NCI-H2196 (cell line): Measurements from ENCODE around the gene LRMDA.

ENCODE experiments used
- DNase-seq: peaks from one replicate; lab custom pipeline; 2025; ENCODE audit not compliant: unreplicated experiment; lab: John Stamatoyannopoulos, UW

The LRMDA gene

DNA sequence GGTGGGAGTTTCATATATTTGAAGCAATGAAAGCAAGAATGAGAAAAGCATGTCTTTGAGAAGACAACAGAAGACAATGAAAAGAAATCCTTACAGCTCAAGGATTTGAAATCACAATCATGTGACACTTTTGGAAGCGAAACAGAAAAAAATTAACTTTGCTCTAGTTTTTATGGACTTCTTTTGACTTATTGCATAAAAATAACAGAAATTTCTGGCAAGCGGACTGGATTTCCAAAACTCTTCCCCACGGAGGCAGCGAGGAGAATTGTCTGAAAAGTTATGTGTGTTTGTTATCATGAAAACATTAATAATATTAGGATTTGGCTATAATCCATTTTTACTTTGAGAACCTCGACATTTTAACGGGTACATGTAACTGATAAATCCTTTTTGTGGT is 223.3 kb downstream of the LRMDA start:
- no peak for DNase-seq

DNA sequence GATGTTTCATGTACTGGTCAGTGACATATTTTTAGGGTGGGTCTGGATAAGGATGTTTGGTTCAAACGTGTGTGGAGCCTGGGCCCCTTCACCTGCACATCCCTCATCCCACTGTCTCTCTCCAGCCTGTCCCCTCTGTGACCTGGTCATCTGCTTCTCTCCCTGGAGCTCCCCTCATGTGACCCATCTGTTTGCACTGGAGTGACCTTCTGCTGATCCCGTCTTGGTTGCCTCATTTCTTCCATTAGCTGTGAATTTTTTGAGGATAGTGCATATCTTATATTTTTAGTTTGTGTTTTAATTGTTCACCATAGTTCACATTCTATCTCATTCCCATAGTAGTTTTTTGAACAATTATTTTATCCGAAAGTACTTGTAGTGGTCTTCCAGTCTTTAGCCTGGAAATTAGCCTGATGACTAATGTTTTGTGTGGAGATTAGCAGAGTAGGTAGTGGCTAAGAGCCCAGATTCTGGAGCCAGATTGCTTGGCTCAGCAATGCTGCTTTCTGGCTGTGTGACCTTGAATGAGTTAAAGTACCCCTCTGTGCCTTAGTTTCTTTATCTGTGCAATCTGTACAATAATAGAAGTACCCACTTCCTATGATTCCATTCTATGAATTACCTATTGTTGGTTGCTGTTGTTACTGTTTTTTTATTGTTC is 224.5 kb downstream of the LRMDA start:
- DNase-seq = no peak

DNA sequence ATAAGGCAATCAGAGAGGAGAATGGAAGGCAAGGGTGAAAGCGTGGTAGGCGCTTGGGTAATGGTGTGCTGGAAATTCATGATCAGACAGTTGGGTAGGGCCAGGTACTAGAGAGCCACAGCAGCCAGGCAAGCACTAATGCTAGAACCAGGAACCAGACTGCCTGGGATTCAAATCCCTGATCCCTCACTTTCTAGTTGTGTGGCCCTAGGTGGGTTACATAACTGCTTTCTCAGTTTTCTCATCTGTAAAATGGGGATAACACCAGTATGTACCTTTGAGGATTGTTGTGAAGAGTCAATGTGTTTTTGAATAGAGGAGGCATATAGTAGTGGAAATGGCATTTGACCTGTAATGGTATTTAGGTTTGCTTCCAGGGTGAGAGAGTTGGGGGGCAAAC is 225.9 kb downstream of the LRMDA start:
- no peak for DNase-seq

DNA sequence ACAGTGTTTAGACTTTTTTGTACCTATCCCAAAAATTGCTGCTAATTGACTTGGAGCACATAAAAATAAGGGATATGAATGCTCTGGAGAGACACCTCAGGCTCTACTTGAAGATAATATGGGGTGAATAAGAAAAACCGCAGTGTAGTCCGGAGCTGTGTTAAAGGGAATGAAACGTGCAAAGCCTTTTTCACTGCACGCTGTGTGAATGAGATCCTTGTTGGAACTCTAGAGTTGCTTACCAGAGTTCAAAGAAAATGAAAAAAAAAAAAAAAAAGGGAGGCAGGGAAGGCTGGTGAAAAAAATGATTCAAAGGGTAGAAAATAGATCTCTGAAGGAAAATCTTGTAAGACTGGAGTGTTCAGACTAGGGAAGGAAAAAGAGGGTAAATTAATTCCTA is 226.6 kb downstream of the LRMDA start:
- no peak for DNase-seq

DNA sequence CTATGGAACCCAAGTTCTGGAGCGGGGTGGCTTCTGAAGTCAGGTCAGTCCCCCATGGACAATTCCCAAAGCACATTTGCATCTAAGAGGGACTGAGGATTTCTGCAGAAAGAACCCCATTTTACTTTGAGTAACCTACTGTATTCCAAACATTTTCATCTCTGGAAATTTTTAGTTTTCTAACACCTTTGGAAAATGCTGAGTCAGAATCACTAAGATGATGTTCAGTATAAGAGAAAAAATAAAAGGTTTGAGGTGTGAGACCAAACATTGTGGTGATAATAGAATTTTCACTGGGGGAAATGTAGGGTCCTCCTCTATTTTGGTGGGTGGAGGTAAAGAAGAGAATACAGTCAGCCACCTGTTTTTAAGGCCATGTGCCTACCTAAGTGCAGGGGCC is 227.1 kb downstream of the LRMDA start:
- DNase-seq = no peak

DNA sequence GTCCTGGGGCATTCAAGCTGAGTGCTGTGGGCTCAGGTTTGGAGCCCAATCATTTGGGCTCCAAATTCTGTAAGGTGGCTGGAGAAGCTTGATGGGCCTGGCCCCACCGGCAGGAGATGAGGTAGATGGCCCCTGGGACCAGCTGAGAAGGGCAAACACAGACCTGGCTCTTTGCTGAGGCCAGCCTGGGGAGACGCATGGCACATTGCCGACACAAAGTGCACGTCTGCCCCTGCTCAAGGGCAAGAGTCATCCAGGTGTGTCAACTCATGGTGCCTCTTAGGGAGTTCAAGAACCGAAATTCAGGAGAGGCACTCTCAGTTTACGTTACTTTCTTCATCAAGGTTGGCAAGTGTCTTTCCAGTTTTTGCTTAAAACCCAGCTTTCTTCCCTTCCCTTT is 227.5 kb downstream of the LRMDA start:
- DNase-seq = no peak

DNA sequence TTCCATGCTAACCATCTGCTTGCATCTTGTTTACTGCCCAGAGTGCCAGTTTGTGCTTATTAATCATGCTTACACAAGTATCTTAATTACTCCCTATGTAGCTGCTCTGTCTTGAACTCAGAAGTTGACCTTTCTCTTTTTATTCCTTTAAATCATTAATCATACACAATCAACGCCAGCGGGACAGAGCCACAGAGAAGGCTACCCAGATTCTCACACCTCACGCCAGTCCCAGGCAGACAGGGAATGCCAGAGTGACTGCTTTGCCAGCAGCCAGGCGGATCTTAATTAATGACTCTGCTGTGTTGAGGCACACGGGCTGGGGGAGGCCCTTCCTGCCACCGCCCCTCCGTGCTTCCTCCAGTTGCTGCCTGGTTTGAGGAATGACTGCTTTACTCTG is 229.4 kb downstream of the LRMDA start:
- DNase-seq = no peak

DNA sequence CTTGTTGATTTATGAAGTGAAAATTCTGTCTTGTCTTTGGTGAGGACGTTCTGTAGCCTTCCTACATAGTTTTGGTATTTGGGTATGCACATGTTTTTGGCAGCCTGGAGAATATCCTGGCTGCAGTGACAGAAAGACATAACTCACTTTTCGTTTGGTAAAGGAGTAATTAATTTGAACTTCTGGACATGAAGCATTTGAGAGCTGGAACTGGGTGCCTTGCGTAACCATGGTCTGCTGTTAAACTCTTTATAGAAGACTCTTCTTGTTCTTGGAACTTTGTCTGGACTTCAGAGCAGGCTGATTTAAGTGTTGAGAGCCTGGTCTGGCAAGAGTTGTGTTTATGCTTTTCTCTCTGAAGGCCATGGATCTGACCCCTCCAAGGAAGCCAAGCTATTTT is 231.3 kb downstream of the LRMDA start:
- DNase-seq = no peak

DNA sequence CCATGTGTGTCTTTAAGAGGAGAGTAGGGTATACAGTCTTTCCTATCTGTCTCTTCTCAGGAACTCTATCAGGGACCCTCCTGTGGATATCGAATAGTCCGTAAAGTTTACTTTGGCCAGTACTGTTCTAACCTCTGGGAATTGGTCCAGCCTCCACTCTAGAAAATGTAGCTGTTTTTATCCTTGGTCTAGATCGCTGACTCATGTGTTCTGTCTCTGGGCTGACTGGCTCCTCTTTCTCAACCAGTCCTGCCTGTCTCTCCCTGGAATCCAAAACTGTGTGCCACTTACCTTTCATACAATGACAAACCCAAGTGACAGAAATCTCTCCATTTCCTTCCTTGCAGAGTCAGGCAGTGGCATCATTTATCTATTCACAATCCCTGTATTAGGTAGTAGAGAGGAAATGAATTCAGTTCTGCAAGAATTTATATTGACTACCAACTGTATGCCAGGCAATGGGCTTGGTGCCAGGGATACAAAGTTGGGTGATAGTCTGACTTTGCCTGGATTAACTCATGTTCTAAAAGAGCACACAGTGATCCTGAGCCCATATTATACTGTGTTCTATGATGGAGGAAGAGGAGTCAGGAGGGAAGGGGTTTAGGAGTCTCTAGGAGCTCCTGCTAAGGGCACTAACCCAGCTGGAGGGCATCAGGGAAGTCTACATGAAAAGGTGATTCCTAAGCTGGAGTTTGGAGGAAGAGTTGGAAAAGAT is 232.7 kb downstream of the LRMDA start:
- no peak for DNase-seq

DNA sequence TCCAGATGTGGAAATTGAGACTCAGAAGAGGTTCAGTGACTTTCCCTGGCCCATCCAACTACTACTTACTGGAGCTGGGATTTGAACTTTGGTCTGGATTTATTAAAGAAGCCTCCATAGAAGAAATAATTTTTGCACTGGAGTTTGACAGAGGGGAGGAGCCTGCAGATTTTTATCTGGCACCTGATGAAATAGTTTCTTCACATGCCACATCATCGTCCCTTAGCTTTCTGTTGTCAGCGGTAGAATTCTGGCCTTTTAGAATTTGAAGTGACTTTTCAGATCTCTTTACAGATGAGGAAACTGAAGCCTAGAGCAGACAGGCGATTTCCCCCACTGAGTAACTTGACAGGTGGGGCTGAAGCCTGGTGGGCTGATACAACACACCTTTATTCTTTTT is 233.5 kb downstream of the LRMDA start:
- DNase-seq = no peak

DNA sequence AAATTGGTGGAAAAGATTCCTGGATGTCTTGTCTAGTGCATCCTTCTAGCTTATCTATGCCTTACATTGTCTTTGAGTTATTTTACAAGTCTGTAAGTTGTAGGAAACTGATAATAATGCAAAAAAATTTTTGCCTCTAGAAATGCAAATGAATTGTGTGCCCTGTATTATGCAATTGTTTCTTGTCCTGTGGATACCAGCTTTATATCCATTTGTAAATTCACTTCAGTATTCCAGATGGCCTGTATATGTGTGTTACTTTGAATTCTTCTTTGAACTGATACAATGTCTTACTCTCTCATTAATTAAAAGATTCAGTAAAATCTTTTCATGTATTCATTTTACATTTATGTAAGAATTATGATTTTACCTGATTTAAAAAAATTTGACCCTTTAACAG is 234.3 kb downstream of the LRMDA start:
- no peak for DNase-seq

DNA sequence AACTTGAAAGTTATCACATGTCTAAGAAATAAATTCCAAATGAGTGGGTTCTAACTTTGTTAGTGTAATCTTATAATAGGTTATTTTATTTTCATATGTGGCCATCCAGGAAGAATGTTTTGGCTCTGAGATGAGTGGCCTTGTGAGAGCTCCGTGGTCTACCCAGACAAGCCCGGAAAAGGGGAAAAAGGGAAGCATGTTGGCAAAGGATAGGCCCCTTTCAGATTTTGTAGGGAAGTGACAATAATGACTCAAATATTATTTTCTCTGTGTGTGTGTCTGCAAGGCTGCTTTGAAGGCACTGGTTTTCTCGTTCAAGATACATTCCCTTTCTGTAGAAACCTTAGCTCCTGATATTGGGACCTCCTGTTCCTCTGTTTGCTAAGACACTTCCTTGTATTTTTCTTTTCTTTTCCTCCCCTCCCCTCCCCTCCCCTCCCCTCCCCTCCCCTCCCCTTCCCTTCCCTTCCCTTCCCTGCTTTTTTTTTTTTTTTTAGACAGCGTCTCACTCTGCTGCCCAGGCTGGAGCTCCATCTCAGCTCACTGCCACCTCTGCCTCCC is 240.8 kb downstream of the LRMDA start:
- no peak for DNase-seq

DNA sequence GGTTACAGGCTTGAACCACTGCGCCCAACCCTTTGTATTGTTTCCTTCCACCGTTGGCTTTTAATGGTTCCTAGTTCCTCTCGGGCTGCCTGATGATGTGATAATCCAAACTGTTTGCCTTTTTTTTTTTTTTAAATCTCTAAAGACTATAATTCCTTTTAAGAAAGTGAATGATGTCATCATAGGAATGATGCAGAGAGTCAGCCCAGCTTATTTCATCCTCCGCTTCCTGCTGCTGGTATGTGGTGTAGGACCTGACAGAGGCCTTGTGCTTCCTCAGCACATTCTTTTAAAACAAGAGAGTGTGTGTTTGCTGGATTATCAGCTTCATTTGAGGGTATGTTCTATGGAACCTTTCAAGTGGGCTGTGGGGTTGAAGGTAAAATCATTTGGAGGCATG is 241.4 kb downstream of the LRMDA start:
- no peak for DNase-seq

DNA sequence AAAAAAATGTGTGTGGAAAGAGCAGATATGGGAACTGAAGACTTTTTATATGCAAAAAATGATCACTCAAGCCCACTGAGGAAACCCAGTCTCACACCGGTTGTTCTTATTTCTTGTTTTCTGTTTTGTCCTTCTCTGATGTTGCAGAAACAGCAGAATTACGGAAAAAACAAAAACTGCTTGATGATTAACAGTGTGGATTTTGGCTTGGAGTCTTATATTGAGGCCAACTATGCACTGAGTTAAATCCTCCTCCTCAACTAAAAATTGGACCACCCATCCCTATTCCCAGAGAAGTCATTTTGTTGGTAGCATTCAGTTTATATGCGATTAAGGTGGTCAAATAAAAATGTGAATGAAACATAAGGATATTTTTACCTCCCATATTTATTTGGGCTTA is 246.1 kb downstream of the LRMDA start:
- no peak for DNase-seq

DNA sequence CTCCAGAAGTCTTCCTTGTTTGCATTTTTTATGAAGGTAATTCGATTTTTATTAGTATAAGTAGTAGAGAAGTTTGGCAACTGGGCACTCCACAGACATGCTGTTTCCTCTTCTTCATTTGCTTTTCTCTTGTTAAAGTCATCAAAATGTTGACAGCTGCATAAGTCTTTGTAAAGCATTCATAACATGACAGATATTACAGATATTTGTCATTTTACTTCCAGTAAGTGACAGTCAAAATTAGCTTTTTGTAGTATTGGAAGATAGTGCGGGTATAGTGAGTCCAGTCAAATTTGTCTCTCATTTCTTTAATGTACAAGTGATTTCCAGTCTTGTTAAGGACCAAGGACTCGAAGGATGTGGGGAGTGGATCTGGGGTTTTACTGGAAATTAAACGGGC is 247.1 kb downstream of the LRMDA start:
- no peak for DNase-seq

DNA sequence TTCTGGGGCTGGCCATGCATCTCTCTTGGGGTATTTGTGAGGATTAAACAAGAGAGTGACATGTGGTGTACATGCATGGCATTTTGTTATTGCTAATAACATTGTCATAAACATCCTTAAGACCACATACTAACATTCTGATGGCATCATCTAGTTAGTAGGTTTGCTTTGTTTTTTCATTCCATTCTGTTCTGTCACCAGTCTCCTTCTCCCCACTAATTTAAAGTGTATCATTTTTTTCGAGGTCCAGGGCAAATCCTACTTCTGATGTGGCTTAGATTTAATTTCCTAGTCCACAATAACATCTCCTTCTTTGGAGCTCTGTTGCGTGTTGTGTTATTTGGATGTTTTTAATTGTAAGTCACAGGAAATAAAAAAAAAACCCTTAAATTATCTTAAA is 248.1 kb downstream of the LRMDA start:
- no peak for DNase-seq

DNA sequence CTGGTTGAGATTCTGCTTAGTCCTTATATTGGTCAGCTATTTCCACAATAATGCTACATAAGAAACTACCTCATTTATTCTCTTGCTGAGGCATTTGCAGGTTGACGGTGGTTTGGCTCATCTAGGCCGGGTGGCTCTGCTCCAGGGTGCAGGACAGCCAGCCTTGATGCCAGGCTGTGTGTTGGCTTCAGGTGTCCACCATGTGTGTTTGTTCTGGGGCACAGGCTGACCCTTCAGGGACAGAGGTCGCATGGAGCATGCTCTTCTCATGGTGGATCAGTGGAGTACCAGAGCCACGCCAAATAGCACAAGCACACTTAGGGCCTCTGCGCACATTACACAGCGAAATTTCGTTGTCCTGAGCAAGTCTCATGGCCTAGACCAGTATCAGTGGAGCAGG is 249.9 kb downstream of the LRMDA start:
- no peak for DNase-seq

DNA sequence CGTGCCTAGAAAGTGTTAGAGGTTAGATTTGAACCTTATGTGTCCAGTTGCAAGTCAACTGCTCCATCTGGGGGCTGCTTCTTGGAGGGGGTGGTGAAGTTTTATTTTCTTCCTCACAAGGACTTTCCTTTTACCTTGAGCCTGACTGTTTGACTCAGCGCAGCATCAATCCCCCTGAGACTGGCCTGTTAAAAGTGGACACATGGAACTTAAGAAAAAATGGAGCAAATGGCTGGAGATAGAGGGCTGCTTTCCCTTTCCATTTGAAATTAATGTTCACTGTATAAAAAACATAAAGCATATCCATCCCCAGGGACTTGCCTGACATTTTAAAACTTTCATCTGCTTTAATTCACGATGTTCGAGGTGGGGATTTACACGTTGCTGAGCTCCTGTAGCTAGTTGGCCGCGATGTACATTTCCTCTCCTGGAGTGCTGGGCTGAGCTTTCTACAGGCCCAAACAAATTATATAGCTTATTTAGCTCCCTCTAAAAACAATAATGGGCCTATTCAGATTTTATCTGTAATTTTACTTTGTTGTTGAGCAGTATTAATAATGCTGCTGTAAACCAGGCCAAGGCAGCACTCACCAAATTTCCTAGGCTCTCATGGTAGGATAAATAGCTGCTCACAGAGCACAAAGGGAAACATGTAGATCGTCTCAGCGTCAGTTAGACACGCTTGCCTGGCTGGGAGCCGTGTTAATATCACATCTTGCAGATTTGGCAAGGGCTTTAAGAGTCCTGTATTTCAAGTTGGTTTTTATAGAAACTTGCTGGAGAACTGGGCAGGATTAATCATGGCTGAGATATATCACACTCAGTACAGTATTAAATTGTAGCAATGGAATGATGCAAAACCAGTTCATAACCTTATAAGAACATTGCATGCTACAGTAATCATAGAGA is 251.5 kb downstream of the LRMDA start:
- DNase-seq = no peak

DNA sequence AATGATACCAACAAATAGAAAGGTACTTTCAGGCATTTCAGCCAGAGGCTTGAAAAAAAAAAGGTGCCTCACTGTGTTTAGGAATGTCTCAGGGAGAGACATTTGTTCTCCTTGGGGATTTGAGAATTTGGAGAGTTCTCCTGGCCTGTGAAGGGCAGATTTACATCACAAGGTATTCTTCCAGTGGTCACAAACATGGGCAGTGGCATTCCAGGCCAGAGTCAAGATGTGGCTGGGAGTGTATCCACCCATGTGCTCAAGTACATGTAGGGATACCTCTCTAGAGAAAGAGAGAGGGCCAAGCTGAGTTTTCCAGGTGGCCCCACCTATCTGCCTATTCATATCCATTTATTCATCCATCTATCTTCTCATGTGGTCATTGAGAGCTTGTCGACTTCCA is 253.8 kb downstream of the LRMDA start:
- DNase-seq = no peak

DNA sequence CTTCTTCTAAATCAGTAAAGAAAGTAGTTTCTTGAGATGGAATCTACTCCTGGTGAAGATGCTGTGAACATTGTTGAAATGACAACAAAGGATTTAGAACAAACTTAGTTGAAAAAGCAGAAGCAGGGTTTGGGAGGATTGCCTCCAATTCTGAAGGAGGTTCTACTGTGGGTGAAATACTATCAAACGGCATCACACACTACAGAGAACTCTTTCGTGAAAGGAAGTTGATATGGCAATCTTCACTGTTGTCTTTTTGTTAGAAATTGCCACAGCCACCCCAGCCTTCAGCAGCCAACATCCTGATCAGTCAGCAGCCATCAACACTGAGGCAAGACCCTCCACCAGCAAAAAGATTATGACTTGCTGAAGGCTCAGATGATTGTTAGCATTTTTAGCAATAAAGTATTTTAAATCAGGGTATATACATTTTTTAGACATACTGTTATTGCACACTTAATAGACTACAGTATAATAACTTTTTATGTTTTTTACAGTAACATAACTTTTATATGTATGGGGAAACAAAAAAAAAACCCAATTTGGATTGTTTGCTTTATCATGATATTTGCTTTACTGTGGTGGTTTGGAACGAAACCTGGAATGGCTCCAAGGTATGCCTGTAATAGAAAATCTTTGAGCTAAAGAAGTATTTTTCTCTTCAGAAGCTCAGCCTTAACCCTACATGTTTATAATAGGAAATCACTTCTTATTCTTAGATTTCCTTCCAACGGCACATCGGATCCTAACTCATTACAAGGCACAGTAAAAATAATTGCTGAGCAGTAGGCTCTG is 257.3 kb downstream of the LRMDA start:
- DNase-seq = no peak

DNA sequence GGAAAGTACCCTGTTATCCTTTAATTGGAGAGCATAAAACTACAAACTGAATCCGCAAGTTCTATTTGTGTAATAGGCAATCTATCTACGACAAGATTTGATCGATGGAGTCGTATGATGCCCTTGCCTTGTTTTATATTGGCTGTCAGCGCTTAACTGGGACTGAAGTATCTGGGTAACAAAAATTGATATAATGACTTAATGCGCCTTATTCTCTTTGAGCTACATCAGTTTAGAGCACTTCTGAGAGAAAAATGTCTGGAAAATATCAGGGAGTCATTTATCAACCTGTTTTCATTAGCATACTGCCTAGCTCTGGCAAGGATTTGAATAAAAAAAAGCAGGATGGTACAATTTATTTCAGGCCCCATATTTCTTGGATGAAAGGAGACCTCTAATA is 262.1 kb downstream of the LRMDA start:
- DNase-seq = no peak
